ENCODE measurements around the gene KRT7. TPM values are rescaled to one million over a fixed set of nuclear protein-coding genes. Genes with fewer than 3 reads are reported as not detected.
"Not testable (repeated sequence)": the region's sequence is repeated elsewhere in the genome, so short reads cannot be mapped to it uniquely, and the experiment has no call there.

The KRT7 gene
- total and polyA plus RNA-seq, 4 donors = 0.37 to 9.9 (median 7.0) TPM

DNA sequence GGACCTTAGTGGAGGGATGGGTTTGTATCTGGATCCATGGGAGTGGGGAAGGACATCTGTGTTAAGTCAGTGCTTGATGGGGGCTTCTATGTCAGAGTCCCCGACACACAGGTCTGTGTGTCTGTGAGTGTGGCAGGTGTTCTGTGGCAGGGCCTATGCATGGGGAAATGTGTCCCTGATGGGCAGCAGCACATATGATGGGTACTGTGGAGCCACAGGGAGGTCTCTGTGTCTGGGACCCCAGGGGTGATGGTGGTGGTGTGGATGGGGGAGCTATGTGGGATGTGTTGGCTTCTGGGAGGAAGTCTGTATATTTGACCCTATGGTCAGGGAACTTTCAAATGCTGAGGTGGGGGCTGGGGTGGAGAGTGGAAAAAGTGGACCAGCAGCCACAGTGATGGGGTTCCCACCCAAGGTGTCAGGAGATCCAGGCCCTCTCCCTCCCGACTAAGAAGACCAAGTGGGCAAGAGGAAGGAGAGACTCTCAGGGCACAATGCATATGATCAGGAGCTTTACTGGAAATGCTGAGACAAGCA is 16.5 kb downstream of the KRT7 start:
- no peak overlapping the region for H3K27ac ChIP-seq (ENCODE audit: low read depth in 1 of 2, low read length in 2 of 2)

DNA sequence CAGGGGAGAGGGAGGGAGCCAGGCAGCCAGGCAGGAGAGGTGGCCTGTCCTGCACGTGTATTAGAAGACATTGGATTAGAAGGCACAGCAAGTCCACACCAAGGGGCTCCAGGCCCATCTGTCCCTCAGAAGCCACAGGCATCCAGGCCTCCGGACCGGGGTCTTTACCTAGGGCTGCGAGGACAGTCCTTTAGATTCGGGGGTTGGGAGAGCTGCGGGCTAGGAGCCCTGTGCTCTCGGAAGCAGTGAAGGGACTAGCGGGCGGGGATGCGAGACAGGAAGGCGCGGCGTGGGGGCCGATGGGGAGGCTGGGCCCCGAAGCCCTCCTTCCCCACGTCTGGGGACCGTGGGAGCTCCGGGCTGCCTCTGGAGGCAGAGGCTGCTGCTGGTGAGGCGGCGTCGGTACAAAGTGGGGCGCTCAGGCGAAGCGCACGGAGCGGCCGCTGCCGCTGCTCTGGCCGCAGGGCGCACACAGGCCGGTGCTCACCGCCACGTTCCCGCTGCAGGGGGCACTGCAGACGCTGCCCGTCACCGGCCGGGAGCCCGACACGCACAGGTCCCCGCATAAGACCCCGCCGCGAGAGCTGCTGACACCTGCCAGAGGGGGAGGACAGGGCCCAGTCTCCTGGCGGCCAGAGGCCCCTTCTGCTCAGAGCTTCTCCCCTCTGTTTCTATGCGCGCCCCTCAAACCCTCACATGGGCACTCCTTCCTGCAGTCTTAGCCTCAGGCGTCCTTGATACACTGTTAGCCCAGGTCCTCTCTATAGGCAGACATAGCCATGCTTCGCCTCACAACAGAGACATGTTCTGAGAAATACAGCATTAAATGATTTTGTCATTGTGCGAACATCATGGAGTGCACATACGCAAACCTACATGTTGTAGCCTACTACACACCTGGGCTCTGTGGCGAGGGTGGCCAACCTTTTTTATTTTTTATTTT is 17.3 kb downstream of the KRT7 start:
- Histone ChIP-seq H3K4me1 (ENCODE audit: control insufficient read depth in 4 of 4, insufficient read depth in 4 of 4, low read length in 3 of 4) (no peaks in the 10 kb centered on the region), H3K36me3 (ENCODE audit: control insufficient read depth in 4 of 4, insufficient read depth in 3 of 4, low read depth in 1 of 4, low read length in 3 of 4) (no peaks in the 10 kb centered on the region), H3K27me3 (ENCODE audit: control insufficient read depth in 4 of 4, insufficient read depth in 4 of 4, low read length in 3 of 4) (peaks cover 0 to 9% (median 1%) of the 10 kb centered on the region in 4 donors), H3K4me3 (ENCODE audit: low read depth in 1 of 3, low read length in 3 of 3) (no peak overlapping the region), H3K27ac (ENCODE audit: low read depth in 1 of 2, low read length in 2 of 2) (no peak overlapping the region), H3K9me3 (ENCODE audit: control insufficient read depth in 4 of 4, low read length in 3 of 4) (no peaks in the 10 kb centered on the region), H3K9ac (ENCODE audit: low read depth in 1 of 2, low read length in 2 of 2) (no peak overlapping the region)
- DNase-seq (ENCODE audit: low spot score) = no peak
- WGBS = 39% methylated on average over 52 of the region's 52 CpGs
- TF ChIP-seq RXRA (IDR thresholded peaks at IDR 0.05) (no peak), EGR1 (IDR thresholded peaks at IDR 0.05; ENCODE audit: low read depth in 2 of 2) (no peak), NR2F2 (IDR thresholded peaks at IDR 0.05) (no peak)
- TF ChIP-seq, protein P1, sequence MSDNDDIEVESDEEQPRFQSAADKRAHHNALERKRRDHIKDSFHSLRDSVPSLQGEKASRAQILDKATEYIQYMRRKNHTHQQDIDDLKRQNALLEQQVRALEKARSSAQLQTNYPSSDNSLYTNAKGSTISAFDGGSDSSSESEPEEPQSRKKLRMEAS (IDR thresholded peaks at IDR 0.05) = no peak

More for the DNA sequence above, 16.5 kb downstream of the KRT7 start:
- Histone ChIP-seq H3K4me3 (ENCODE audit: low read depth in 1 of 3, low read length in 3 of 3) (no peak overlapping the region), H3K9ac (ENCODE audit: low read depth in 1 of 2, low read length in 2 of 2) (no peak overlapping the region), H3K36me3 (ENCODE audit: control insufficient read depth in 4 of 4, insufficient read depth in 3 of 4, low read depth in 1 of 4, low read length in 3 of 4) (no peaks in the 10 kb centered on the region), H3K27me3 (ENCODE audit: control insufficient read depth in 4 of 4, insufficient read depth in 4 of 4, low read length in 3 of 4) (peaks cover 0 to 9% (median 1%) of the 10 kb centered on the region in 4 donors), H3K4me1 (ENCODE audit: control insufficient read depth in 4 of 4, insufficient read depth in 4 of 4, low read length in 3 of 4) (no peaks in the 10 kb centered on the region), H3K9me3 (ENCODE audit: control insufficient read depth in 4 of 4, low read length in 3 of 4) (no peaks in the 10 kb centered on the region)
- TF ChIP-seq, protein P2, sequence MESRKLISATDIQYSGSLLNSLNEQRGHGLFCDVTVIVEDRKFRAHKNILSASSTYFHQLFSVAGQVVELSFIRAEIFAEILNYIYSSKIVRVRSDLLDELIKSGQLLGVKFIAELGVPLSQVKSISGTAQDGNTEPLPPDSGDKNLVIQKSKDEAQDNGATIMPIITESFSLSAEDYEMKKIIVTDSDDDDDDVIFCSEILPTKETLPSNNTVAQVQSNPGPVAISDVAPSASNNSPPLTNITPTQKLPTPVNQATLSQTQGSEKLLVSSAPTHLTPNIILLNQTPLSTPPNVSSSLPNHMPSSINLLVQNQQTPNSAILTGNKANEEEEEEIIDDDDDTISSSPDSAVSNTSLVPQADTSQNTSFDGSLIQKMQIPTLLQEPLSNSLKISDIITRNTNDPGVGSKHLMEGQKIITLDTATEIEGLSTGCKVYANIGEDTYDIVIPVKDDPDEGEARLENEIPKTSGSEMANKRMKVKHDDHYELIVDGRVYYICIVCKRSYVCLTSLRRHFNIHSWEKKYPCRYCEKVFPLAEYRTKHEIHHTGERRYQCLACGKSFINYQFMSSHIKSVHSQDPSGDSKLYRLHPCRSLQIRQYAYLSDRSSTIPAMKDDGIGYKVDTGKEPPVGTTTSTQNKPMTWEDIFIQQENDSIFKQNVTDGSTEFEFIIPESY (IDR thresholded peaks at IDR 0.05) = no peak
- TF ChIP-seq, protein P3, sequence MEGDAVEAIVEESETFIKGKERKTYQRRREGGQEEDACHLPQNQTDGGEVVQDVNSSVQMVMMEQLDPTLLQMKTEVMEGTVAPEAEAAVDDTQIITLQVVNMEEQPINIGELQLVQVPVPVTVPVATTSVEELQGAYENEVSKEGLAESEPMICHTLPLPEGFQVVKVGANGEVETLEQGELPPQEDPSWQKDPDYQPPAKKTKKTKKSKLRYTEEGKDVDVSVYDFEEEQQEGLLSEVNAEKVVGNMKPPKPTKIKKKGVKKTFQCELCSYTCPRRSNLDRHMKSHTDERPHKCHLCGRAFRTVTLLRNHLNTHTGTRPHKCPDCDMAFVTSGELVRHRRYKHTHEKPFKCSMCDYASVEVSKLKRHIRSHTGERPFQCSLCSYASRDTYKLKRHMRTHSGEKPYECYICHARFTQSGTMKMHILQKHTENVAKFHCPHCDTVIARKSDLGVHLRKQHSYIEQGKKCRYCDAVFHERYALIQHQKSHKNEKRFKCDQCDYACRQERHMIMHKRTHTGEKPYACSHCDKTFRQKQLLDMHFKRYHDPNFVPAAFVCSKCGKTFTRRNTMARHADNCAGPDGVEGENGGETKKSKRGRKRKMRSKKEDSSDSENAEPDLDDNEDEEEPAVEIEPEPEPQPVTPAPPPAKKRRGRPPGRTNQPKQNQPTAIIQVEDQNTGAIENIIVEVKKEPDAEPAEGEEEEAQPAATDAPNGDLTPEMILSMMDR (IDR thresholded peaks at IDR 0.05; ENCODE audit: low read depth, low read length, missing input control) = no peak
- TF ChIP-seq FOXA2 (IDR thresholded peaks at IDR 0.05) (no peak), YY1 (IDR thresholded peaks at IDR 0.05) (no peak), HNF4G (IDR thresholded peaks at IDR 0.05) (no peak)
- TF ChIP-seq, protein P1 (IDR thresholded peaks at IDR 0.05) = no peak
- no peak for DNase-seq (ENCODE audit: low spot score)
- WGBS = 66% methylated on average over 2 of the region's 2 CpGs

DNA sequence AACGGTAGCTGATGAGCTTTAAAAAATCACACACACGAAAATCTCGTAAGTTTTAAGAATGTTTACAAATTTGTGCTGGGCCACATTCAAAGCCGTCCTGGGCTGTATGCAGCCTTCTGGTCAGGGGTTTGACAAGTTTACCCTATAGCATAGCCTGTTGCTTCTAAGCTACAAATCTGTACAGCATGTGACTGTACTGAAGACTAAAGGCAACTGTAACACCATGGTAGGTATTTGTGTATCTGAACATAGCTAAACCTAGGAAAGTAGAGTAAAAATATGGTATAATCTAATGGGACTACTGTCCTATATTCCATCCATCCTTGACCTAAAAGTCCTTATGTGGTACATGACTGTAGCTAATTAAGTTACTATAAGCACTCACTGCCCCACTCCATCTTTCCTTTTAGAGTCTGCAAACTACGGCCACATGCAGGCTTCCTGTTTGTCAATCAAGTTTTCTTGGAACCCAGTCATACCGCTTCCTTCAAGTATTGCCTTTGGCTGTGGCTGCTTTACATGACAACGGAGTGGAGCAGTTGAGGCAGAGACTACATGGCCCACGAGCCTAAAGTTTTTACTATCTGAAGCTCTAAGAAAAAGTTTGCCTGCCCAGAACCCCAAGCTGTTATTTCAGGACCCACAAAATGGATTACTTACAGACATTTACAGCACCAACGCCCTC is 18.5 kb downstream of the KRT7 start:
- H3K36me3 ChIP-seq (ENCODE audit: control insufficient read depth in 4 of 4, insufficient read depth in 3 of 4, low read depth in 1 of 4, low read length in 3 of 4) = no peaks in the 10 kb centered on the region
- H3K27me3 ChIP-seq (ENCODE audit: control insufficient read depth in 4 of 4, insufficient read depth in 4 of 4, low read length in 3 of 4) = peaks cover 0 to 9% (median 1%) of the 10 kb centered on the region in 4 donors
- H3K27ac ChIP-seq (ENCODE audit: low read depth in 1 of 2, low read length in 2 of 2) = no peak overlapping the region
- DNase-seq (ENCODE audit: low spot score) = no peak
- no peaks in the 10 kb centered on the region for H3K9me3 ChIP-seq (ENCODE audit: control insufficient read depth in 4 of 4, low read length in 3 of 4)
- TF ChIP-seq FOXA2 (IDR thresholded peaks at IDR 0.05) (no peak), RAD21 (IDR thresholded peaks at IDR 0.05) (no peak), JUND (IDR thresholded peaks at IDR 0.05) (no peak)
- TF ChIP-seq, protein P4, sequence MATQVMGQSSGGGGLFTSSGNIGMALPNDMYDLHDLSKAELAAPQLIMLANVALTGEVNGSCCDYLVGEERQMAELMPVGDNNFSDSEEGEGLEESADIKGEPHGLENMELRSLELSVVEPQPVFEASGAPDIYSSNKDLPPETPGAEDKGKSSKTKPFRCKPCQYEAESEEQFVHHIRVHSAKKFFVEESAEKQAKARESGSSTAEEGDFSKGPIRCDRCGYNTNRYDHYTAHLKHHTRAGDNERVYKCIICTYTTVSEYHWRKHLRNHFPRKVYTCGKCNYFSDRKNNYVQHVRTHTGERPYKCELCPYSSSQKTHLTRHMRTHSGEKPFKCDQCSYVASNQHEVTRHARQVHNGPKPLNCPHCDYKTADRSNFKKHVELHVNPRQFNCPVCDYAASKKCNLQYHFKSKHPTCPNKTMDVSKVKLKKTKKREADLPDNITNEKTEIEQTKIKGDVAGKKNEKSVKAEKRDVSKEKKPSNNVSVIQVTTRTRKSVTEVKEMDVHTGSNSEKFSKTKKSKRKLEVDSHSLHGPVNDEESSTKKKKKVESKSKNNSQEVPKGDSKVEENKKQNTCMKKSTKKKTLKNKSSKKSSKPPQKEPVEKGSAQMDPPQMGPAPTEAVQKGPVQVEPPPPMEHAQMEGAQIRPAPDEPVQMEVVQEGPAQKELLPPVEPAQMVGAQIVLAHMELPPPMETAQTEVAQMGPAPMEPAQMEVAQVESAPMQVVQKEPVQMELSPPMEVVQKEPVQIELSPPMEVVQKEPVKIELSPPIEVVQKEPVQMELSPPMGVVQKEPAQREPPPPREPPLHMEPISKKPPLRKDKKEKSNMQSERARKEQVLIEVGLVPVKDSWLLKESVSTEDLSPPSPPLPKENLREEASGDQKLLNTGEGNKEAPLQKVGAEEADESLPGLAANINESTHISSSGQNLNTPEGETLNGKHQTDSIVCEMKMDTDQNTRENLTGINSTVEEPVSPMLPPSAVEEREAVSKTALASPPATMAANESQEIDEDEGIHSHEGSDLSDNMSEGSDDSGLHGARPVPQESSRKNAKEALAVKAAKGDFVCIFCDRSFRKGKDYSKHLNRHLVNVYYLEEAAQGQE (IDR thresholded peaks at IDR 0.05) = no peak
- WGBS = 72% methylated on average over 9 of the region's 9 CpGs
- no peak overlapping the region for H3K4me3 ChIP-seq (ENCODE audit: low read depth in 1 of 3, low read length in 3 of 3)
- H3K9ac ChIP-seq (ENCODE audit: low read depth in 1 of 2, low read length in 2 of 2) = no peak overlapping the region
- no peaks in the 10 kb centered on the region for H3K4me1 ChIP-seq (ENCODE audit: control insufficient read depth in 4 of 4, insufficient read depth in 4 of 4, low read length in 3 of 4)

DNA sequence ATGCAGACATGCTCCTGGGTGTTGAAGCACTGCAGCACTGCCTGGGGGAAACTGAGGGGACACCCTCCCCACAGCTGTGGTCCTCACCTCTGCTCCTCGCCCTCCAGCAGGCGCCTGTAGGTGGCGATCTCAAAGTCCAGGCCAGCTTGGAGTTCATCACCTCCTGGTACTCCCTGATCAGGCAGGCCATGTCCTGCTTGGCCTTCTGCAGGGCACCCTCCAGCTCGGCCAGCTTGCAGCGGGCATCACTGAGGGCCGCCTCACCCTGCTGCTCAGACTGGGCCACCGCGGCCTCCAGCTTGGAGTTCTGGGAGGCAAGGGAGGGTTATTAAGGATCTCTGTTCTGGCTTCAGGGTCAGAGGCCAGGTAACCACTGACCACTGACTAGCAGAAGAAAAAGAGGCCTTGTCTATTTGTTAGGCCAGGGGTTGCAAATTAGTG is 19.2 kb downstream of the KRT7 start:
- WGBS = 84% methylated on average over 8 of the region's 8 CpGs
- not testable (repeated sequence) for H3K4me3 ChIP-seq (ENCODE audit: low read depth in 1 of 3, low read length in 3 of 3); H3K27ac ChIP-seq (ENCODE audit: low read depth in 1 of 2, low read length in 2 of 2); H3K9ac ChIP-seq (ENCODE audit: low read depth in 1 of 2, low read length in 2 of 2); H3K4me1 ChIP-seq (ENCODE audit: control insufficient read depth in 4 of 4, insufficient read depth in 4 of 4, low read length in 3 of 4); H3K36me3 ChIP-seq (ENCODE audit: control insufficient read depth in 4 of 4, insufficient read depth in 3 of 4, low read depth in 1 of 4, low read length in 3 of 4); DNase-seq (ENCODE audit: low spot score); H3K9me3 ChIP-seq (ENCODE audit: control insufficient read depth in 4 of 4, low read length in 3 of 4)
- H3K27me3 ChIP-seq (ENCODE audit: control insufficient read depth in 4 of 4, insufficient read depth in 4 of 4, low read length in 3 of 4) = peaks cover 0 to 15% (median 4%) of the 10 kb centered on the region in 4 donors

All from liver (tissue), 9 donors.